ENCODE results near the gene CCNI.

The CCNI gene, protein sequence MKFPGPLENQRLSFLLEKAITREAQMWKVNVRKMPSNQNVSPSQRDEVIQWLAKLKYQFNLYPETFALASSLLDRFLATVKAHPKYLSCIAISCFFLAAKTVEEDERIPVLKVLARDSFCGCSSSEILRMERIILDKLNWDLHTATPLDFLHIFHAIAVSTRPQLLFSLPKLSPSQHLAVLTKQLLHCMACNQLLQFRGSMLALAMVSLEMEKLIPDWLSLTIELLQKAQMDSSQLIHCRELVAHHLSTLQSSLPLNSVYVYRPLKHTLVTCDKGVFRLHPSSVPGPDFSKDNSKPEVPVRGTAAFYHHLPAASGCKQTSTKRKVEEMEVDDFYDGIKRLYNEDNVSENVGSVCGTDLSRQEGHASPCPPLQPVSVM

GRCh38 chr4:77075869-77076799 lies at the start of gene CCNI:
Gene CCNI (minus strand): TSS chr4:77075989. CDS start chr4:77066362, 9,627 bp downstream.
- H3K27ac ChIP-seq, result peak within 1 kb of the TSS; percentile 94
- TF ChIP-seq ZFX (IDR thresholded peaks at IDR 0.05; ENCODE audit: borderline replicate concordance), result no peak
- TF ChIP-seq, protein P1, sequence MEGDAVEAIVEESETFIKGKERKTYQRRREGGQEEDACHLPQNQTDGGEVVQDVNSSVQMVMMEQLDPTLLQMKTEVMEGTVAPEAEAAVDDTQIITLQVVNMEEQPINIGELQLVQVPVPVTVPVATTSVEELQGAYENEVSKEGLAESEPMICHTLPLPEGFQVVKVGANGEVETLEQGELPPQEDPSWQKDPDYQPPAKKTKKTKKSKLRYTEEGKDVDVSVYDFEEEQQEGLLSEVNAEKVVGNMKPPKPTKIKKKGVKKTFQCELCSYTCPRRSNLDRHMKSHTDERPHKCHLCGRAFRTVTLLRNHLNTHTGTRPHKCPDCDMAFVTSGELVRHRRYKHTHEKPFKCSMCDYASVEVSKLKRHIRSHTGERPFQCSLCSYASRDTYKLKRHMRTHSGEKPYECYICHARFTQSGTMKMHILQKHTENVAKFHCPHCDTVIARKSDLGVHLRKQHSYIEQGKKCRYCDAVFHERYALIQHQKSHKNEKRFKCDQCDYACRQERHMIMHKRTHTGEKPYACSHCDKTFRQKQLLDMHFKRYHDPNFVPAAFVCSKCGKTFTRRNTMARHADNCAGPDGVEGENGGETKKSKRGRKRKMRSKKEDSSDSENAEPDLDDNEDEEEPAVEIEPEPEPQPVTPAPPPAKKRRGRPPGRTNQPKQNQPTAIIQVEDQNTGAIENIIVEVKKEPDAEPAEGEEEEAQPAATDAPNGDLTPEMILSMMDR (IDR thresholded peaks at IDR 0.05), result no peak

DNA sequence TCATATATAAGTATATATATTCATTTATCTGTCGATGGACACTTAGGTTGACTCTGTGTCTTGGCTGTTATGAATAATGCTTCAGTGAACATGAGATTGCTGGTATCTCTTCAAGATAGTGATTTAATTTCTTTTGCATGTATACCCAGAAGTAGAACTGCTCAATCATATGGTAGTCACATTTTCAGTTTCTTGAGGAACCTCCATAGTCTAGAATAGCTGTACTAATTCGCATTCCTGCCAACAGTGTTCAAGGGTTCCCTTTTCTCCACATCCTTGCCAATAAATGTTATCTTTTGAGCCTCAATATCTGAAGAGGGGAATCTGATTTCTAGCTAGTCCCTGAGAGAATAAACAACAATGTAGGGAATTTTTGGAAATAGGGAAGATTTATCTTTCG lies 48.8 kb upstream of the CCNI start:
- no peak for TF ChIP-seq ZFX (IDR thresholded peaks at IDR 0.05; ENCODE audit: borderline replicate concordance)
- TF ChIP-seq, protein P1 (IDR thresholded peaks at IDR 0.05), result no peak

GRCh38 chr4:77123411-77123810 lies 47.6 kb upstream of the CCNI start:
- no peak overlapping the region for H3K27ac ChIP-seq
- TF ChIP-seq ZFX (IDR thresholded peaks at IDR 0.05; ENCODE audit: borderline replicate concordance), result no peak
- TF ChIP-seq, protein P1 (IDR thresholded peaks at IDR 0.05), result no peak

More for the DNA sequence above, 48.8 kb upstream of the CCNI start:
- H3K27ac ChIP-seq, result no peak overlapping the region

DNA sequence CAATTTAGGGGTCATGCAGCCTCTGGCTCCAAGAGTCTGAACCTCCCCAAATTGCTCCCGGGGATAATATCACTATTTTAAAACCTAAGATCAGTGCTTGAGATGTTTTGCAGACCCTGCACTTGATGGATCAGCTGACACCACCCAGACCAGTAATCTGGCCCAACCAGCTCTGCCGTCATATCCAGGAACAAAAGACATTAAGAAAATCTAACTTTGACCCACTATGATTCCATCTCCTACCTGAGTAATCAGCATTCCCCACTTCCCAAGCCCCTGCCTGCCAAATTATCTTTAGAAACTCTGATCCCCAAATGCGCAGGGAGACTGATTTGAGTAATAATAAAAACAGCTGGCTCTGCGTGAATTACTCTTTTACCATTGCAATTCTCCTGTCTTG lies 46.9 kb upstream of the CCNI start:
- TF ChIP-seq ZFX (IDR thresholded peaks at IDR 0.05; ENCODE audit: borderline replicate concordance), result no peak
- TF ChIP-seq, protein P1 (IDR thresholded peaks at IDR 0.05), result no peak
- H3K27ac ChIP-seq, result no peak overlapping the region

GRCh38 chr4:77121736-77122240 lies 46.0 kb upstream of the CCNI start:
- TF ChIP-seq, protein P1 (IDR thresholded peaks at IDR 0.05), result no peak
- no peak for TF ChIP-seq ZFX (IDR thresholded peaks at IDR 0.05; ENCODE audit: borderline replicate concordance)
- H3K27ac ChIP-seq, result no peak overlapping the region

GRCh38 chr4:77120886-77121508 lies 45.2 kb upstream of the CCNI start:
- TF ChIP-seq ZFX (IDR thresholded peaks at IDR 0.05; ENCODE audit: borderline replicate concordance), result no peak
- TF ChIP-seq, protein P1 (IDR thresholded peaks at IDR 0.05), result no peak

More at GRCh38 chr4:77120886-77121508, 45.2 kb upstream of the CCNI start:
- no peak overlapping the region for H3K27ac ChIP-seq

Measured in 22Rv1 (cell line).